GOT3 (cell line): ENCODE data around the gene PLAC9.

Experiments used
- DNase-seq: peaks from one replicate; lab custom pipeline; 2025; ENCODE audit warnings: mixed read lengths; lab: John Stamatoyannopoulos, UW

The PLAC9 gene

DNA sequence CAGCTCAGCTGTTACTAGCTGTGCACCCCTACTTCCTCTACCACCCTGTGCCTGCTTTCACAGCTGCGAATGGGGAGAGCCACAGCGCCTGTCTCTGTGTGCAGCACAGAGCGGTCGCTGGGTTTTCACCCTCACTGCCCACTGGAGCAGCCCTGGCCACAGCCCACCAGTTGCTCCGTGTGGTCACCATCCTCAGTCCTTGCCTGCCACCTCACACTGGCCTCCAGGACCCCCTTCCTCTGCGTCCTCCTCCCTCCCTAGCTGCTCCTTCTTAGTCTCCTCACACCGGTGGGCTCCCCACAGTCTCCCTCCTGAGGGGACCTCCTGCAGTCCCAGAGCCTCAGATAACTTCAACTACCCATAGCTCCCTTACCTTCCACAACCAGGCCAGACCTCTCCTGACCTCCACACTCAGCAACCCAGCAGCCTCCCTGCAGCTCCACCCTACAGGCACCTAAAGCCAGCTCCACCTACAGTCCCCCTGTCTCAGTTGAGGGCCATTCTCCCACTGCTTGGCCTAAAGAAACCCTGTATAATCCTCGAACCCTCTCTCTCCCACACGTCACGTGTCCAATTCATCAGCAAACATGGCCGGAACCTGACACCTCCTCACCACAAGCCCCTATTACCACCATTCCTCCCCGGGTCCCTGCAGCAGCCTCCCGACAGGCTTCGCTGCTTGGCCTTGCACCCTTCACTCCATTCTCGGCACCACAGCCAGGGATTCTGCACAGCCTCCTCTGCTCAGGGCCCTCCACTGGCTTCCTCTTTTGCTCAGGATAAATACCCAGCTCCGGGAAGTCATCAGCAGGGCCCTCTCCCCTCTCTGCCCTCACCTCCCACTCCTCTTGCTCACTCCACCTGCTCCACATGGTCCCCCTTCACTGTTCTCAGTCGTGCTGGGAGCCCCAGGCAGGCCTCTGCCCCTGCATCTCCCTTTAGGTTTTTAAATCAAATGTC lies 28.1 kb downstream of the PLAC9 start:
- no peak for DNase-seq

DNA sequence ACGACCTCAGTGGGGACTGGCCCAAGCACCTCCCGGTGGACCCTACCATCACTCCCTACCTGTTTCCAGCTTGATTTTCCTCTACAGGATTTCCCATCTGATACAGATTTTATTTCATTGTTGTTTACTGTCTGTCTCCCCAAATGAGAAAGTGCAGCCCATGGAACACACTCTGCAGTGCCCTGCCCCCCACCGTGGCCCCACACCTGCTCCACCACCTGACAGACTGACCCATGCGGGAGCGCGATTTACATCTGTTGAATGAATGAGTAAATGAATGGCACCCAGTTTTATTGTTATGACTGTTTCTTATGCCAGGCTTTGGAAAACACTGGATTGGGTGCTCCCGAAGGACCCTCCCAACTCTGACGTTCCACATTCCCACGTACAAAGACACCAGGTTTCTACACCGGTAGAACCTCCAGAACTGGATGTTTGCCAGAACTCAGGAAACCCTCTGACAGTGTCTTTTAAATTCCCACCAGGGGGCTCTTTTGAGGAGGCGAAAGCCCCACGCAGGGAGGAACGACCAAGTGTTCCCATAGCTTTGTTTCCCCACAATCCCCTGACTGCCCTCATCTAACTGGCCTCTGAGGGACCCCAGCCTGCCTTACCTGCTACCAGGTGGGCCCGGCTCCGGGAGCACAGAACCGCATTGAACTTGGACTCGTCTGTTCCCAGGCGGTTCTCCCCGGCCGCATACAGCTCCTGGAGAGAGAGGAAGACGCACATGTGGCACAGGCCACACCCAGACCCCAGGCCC lies 29.0 kb downstream of the PLAC9 start:
- no peak for DNase-seq

DNA sequence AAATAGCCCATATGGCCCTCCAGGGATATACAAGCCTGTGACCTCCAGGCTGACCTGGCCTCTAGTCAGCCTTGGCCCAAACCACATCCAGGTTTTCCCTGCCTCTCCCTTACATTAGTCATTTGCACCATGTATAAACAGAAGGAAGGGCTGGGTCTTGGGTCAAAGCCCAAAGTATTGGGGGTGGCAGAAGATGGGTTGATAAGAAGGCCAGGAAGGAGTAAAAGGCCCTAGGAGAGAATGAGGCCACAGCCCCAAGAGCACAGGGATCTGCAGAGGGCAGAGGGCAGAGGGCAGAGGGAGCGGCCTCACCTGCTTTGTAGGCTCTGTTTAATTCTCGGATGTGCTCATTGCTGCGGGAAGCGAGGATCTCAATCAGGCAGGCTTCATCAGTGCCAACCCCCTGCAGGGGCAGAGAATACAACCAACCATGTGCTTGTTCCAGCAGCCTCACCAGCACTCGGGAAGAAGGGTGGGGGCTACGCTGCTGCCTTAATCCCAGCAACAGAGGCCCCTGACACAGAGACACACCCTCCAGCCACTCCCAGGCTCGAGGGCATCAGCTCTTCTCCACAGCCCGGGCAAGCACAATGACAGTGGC lies 31.3 kb downstream of the PLAC9 start:
- no peak for DNase-seq

DNA sequence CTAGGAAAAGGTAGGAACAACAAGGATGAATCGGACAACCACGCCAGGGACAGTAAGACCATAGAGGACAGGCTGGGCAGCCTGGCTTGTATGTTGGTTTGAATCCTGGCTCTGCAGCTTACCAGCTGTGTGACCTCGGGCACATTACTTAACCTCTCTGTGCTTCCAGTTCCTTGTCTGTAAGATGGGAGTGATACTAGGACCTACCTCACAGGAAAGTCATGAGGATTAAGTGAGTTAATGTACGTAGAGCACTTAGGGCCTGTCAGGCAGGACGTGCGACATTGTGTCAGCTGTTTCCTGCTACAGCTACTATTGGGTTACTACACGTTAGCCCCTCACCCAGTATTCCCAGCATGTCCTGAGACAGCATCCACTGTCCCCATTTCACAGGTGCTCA lies 32.1 kb downstream of the PLAC9 start:
- no peak for DNase-seq

DNA sequence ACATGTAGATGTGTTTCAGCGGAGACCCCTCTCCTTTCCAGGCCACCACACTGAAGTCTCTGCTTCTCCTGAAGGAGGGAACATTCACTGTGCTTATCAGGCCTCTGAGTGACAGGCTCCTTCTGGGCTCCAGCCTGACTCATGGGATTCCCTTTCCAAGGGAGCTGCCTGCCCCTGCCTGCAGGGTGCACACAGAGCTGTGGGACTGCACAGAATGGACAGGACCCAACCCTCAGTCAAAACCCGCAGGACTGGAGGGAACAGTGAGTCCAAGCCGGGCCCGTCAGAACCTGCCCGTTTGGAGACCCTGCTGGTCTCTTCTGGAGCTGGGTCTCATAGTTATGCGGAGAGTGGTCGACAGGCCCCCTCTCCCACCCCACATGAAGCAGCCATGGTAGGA lies 32.6 kb downstream of the PLAC9 start:
- no peak for DNase-seq

DNA sequence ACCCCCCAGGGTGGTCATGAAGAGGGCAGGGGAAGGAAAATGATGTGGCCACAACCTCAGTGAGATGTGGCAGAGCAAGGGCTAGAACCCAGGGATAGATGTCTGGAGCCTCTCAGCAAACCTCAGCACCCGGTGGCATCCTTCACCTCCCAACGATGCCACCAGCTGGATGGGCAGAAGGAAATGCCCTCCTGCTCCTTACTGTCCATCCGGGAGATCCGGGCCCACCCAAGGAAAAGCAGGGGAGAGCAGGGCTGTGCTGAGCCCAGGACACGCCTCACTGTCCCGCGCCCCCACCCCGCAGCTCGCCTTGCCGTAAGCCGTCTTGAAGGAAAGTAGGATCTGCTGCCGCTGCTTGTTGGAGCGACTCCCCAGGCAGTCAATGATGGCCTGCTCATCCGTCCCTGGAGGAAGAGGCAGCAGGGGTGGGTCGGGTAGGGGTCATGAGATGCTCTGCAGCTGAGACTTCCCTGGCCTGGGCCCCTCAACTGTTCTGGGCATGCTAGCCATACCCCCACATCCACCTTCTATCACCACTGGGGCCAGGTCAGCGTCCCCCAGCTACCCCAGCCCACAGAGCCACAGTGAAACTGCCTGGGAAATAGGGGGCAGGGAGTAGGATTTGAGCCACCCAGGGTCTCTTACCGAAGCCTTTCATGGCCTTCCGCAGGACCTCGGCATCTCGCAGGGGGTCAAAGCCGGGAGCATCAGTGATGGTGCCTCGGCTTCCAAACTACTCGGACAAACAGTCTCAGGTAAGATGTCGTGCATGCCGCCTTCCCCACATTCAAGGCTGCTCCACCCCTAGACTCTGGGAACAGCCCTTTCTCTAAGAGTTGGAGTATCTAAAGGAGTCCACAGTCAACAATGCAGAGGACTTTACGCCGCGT lies 34.3 kb downstream of the PLAC9 start:
- DNase-seq, result no peak

DNA sequence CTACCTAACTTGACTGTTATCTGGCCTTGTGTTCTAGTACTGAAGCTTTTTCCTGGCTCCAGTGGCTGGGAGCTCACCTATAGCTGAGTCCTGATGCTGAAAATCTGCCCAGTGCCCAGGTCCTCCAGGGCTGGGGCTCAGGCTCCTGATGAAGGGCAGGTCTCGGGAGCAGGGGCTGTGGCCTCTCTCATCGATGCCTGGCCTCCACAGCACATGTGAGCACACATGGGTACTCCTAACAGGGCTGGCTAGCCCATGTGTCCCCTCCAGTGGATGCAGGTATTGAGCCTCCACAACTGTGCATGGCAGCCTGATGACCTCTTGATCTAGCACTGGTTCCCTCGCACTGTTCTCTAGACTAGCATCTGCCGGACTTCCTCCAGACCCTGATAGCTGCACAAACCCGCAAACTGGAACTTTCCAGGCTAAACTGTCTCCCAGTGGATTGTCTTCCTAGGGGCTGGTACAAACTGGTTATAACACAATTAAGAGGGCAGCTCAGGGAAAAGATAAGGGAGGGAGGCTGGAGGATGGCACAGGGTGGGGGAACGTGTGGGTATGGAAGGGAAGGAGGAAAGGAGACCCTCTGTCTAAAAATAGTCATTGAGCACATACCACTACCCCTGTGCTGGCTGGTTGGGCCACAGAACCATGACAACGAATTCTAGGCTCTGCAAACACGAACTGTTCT lies 35.1 kb downstream of the PLAC9 start:
- DNase-seq, result no peak

DNA sequence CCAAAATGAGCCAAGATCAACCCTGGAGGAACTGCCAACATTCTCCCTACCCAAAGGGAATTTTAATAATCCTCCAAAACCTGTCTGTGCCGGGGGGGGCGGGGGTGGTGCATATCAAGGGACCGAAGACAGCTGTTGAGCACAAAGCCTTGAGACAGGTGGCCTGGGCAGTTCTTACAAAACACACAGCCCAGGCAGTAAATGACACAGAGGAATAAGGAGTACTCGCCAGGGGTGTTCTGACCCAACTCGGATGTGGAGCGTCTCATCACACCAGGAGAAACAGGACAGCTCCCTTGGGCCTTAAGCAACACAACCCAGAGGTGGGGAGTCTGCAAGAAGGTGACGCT lies 35.6 kb downstream of the PLAC9 start:
- no peak for DNase-seq

DNA sequence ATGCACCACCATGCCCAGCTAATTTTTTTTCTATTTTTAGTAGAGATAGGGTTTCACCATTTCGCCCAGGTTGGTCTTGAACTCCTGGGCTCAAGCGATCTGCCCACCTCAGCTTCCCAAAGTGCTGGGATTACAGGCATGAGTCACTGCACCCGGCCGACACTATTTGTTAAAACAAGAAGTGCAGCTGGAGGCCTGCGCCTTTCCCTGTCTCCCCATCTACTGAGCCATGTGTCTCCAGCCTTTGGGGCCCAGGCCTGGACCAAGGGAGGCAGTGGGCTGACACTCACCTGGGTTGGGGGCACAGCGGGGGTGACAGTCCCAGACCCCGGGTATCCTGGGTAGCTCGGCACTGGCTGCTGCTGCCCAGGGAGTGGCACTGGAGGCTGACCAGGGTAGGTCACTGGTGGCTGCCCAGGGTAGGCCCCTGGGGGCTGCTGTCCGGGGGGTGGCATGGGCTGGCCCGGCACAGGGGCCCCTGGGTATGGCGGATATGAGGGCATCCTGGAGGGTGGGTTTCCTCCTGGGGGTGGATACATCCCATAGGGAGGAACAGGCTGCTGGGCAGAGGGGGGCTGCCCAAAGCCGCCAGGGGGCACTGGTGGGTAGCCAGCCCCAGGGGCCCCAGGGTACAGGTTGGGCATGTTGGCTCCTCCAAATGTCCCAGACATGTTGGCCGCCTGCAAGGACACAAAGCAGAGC lies 36.3 kb downstream of the PLAC9 start:
- no peak for DNase-seq

DNA sequence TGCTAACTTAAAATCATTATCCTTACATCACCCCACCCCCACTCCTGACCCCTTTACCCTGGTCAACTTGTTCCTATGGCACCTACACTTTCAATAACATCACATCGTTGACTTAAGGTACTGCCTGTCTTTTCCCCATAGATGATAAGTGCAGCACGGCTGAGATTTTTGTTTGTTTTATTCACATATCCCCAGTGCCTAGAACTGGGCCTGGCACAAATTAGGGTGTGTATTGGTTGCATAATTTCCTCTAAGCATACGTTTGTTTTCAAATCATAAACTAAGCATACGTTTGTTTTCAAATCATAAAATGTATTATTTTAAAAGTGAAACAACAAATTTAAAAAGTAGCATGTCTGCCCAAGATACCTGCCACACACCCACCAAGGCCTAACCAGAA lies 37.5 kb downstream of the PLAC9 start:
- DNase-seq, result no peak

DNA sequence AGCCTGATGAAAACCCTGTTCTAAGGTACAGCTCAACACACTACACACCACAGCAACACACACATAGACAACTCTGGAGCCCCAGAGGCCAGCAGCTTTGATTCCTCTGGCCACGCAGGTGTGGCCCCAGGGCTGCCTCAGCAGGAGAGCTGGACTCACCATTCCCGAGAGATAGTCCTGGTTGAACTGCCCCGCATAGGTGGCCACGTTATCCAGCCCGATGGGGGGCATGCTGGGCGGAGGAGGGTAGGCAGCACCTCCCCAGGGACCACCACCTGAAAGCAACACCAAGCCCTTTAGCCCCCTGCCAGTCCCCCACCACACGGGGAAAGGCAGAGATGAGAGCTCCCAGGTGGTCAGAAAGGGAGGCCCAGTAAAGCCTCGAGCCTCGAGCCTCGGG lies 38.1 kb downstream of the PLAC9 start:
- DNase-seq, result no peak

DNA sequence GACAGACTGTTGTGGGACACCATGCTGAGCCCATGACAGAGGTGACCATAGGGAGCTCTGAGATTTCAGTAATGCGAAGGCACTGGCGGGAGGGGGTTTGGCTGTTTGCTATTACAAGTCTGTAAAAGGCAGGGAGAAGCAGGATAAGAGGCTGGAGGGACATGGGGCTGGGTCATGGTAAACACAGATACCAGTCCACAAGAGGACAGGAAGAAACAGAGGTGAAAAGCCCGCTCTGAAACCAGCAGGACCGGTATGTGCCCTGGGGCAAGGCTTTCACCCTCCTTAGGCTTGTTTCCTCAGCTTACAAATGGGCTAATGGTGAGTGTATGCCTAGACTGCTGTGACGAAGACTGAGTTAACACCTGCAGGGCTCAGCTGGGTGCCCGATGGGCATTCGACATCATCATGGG lies 38.7 kb downstream of the PLAC9 start:
- DNase-seq, result no peak

DNA sequence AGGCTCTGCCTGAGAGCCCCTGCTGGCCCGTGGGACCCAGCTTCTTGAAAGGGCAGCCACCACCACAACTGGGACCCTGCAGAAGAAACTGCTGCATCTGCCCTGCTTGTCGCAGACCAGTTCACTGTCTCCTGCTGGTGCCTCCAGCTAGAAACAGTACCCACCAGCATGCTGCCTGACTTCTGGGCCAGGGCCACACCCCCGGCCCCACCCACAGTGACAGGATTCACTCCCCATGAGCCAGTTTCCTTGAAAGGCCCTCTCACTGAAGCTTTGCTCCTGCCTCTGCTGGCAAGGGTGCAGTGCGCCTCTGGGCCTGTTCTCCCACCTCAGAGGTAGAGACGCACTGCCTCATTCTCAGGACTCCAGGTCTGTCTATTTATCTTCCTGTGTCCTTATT lies 40.4 kb downstream of the PLAC9 start:
- DNase-seq, result no peak

DNA sequence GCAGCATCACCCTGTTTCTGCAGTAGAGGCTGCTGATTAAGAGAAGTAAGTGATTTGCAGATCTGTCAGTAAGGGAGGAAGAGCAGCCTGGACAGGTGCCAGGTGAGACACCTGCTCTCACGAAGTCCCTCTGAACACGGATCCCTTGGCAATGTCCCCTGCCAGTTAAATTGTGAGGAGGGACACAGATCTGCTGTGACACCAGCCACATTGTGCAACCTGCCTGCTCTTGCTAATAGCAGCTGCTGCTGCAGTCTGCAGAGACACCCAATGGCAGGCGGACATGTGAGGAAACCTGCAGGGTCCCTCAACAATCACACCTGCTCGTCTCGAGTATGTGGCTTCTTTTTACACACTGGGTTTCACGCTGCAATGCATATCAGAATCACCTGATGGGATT lies 40.9 kb downstream of the PLAC9 start:
- DNase-seq, result no peak

DNA sequence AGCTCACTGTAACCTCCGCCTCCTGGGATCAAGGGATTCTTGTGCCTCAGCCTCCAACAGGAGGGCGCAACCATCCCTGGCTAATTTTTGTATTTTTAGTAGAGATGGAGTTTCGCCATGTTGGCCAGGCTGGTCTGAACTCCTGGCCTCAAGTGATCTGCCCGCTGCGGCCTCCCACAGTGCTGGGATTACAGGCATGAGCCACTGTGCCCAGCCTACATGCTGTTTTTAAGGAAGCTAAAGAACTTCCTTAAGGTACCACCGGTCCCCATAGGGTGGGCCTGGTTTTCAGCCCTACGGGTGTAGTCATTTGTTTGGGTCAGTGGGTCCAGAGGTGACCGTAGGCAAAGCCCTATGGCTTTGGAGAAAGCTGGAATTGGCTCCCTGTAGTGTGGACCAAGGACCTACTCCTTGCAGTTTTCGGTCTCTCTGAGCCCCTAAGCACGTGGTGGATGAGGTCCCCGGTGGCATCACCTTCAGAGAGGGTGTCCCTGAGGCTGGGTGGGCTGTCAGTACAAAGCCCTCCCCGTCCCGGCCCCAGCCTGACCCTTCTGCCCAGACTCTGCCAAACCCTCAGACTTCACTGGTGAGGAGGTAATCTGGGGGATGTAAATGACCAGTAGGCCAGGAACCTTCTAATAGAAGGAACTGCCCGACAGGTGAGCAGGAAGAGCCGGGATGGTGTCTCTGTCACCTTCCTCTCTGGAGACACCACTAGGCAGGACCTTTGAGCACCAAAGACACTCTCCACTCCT lies 42.3 kb downstream of the PLAC9 start:
- no peak for DNase-seq

DNA sequence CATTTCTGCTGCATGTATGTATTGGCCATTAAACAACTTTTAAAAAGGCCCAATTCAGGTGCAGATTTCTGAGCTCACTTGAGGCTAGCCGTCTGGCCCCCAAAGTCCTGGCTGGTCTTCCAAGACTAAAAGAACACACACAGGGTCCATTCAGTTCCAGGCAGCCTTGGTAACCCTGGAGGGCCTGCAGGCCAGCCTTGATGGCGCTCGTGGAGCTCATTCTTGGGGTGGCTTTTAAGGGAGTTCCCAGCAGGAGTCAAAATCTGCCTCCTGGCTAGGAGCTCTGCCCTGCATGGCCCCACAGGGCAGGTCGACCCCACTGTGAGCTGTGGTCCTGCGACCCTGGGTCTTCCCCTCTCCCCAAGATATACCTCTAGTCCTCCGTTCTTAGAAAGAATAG lies 44.0 kb downstream of the PLAC9 start:
- no peak for DNase-seq

DNA sequence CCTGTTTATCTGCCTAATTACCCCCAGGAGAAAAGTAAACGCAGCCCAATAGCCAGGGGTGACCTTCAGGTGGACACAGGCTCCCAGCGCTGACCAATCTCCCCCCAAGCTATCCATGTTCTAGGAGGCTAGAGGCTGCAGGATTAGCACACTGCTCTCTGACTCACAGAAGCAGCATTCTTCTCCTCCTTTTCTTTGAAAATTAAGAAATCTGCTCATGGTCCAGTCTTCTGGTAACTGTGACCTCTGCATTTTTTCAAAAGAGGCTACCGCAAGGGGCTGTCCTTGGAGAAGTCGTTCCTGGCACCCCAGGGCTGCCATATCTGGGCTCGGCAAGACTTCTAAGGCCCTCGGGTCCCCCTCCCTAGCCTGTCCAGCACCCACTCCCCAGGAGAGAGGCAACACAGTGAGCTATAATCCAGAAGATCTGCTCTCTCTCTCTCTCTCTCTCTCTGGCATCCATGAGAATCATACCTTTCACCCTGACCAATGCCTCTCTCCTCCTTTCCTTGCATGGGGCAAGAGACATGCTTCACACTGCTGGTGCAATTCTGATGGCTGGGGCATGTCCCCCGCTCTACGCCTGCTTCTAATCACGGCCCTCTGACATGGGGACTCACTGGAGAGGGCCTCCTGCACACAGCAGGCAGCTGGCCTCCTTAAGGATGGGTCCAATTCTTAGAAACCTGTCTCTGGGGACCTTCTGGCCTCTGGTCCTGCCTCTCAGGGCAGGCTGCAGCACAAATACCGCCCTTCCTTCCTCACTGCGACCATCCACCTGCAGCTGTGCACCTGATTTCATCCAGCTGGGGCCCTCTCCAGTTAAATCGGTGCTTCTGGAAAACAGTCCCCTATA lies 45.5 kb downstream of the PLAC9 start:
- no peak for DNase-seq

DNA sequence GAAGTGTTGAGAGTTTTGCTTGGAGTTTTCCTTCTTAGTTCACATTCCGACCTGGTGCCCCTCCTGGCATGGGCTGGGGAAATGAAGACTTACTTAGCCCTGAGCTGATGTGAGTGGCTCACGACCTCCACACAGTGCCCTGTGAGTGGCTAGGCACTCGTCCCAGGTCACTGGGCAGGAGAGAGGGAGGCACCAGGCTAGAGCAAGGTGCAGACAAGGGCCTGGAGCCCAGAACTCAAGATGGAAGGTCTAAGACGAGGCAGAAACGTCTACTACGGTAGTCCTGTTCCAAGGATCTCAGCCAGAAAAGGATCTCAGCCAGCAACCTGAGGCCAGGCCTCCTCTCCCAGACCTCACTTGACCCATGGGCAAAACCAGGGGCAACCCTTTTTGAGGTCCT lies 50.5 kb downstream of the PLAC9 start:
- DNase-seq, result no peak

DNA sequence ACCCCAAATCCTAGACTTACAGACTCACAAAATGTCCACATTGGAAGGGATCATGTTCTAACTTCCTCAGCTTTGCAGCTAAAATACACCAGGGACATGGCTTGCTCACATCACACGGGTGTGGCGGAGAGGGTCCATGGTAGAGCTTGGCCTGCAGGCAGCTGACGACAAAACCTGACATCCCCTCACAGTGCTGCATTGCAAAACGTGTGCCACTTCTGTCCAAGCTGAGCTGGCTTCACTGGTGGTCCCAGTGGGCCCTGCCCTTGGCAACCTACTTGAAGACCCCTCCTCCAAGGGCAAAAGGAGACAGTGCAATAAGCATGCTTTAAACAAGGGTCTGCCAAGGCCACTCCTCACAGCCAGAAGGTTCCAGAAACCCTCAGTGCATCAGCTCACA lies 50.9 kb downstream of the PLAC9 start:
- no peak for DNase-seq
